Lung (tissue), 12 donors: ENCODE results near the gene GALNS. TPM values are rescaled to one million over a fixed set of nuclear protein-coding genes. Genes with fewer than 3 reads are reported as not detected.

Experiments
- ATAC-seq: fragments of 200-7000 bp; cut with Tn5 transposase; one replicate; pipeline ENCODE4 v1.9.1; 2020; ENCODE audit warnings: moderate number of reproducible peaks; ENCODE audit not compliant: insufficient read depth, low FRiP score
- DNase-seq, 3 donors: peaks; one replicate each; pipeline ENCODE4 v3.0.0-alpha.2; 2013 to 2017
- H3K27ac ChIP-seq, 2 donors: one replicate each; pipeline ENCODE4 v1.5.1; 2013; ENCODE audit warnings: mild to moderate bottlenecking in 2 of 2, moderate library complexity in 2 of 2, control low read depth in 1 of 2, inconsistent platforms in 1 of 2, low read depth in 1 of 2, low read length in 1 of 2
- H3K27me3 ChIP-seq, 3 donors: one replicate each; pipeline ENCODE4 v1.5.1; 2013; ENCODE audit warnings: low read length in 2 of 3; ENCODE audit not compliant: control insufficient read depth in 3 of 3, insufficient read depth in 3 of 3
- H3K36me3 ChIP-seq, 4 donors: one replicate each; pipeline ENCODE4 v1.5.1; 2013; ENCODE audit warnings: low read length in 4 of 4, mild to moderate bottlenecking in 1 of 4, moderate library complexity in 1 of 4; ENCODE audit not compliant: control insufficient read depth in 4 of 4, insufficient read depth in 4 of 4
- H3K4me1 ChIP-seq, 5 donors: one replicate each; pipeline ENCODE4 v1.5.1; 2013; ENCODE audit warnings: low read length in 5 of 5, mild to moderate bottlenecking in 2 of 5, moderate library complexity in 1 of 5; ENCODE audit not compliant: control insufficient read depth in 5 of 5, insufficient read depth in 5 of 5
- H3K4me3 ChIP-seq: one replicate; pipeline ENCODE4 v1.5.1; 2013; ENCODE audit warnings: mild to moderate bottlenecking, control low read depth, moderate library complexity
- H3K9ac ChIP-seq, 2 donors: one replicate each; pipeline ENCODE4 v1.5.1; 2013; ENCODE audit warnings: low read length in 2 of 2, control low read depth in 1 of 2; ENCODE audit not compliant: insufficient read depth in 1 of 2
- H3K9me3 ChIP-seq, 4 donors: one replicate each; pipeline ENCODE4 v1.5.1; 2013; ENCODE audit warnings: low read length in 3 of 4, mild to moderate bottlenecking in 1 of 4, moderate library complexity in 1 of 4; ENCODE audit not compliant: control insufficient read depth in 4 of 4, insufficient read depth in 3 of 4
- CTCF ChIP-seq: IDR thresholded peaks from 2 replicates; pipeline ENCODE4 v1.5.1; 2012; ENCODE audit warnings: mild to moderate bottlenecking; ENCODE audit errors: control extremely low read depth, extremely low read depth
- WGBS, 2 donors: extraction: QIAGEN DNeasy Blood & Tissue Kit; methylation state at CpG; one replicate each; pipeline ENCODE4 v1.1.7; 2013; 5-methylcytosine and 5-hydroxymethylcytosine counted together
- polyA plus RNA-seq, 2 donors: library from polyadenylated mRNA; stranded (reverse); fragments of 200-250 nt; gene quantifications; one replicate each; pipeline ENCODE4 v1.2.1, GENCODE V29; 2013
- total RNA-seq, 2 donors: library from RNA; depleted of rRNA in 1 of 2; stranded (reverse); fragments of >200 nt in 1 of 2; gene quantifications; one replicate each; pipeline ENCODE4 v1.2.1, GENCODE V29; 2014 to 2021
- donor health status: control.
- donor health status: control.
- donor health status: Bipolar disorder and iron deficiency.
- donor health status: healthy.
- donor health status: DM: yes; HTN: yes; CAD: no.

GALNS gene
- total and polyA plus RNA-seq, 4 donors, result 21.4 to 61.9 (median 30.3) TPM

- DNase-seq (peak in 2 of 3 donors; percentile 43 to 60), ATAC-seq (peak; percentile 14)
- no peaks in the 10 kb centered on the region for H3K9me3 ChIP-seq
- WGBS, 2 donors, result 9 to 20% methylated on average over 27 of the region's 27 CpGs
- no peaks in the 10 kb centered on the region for H3K27me3 ChIP-seq
- peaks cover 0 to 33% (median 21%) of the 10 kb centered on the region in 5 donors for H3K4me1 ChIP-seq
- H3K36me3 ChIP-seq, result peaks cover 0 to 4% (median 0%) of the 10 kb centered on the region in 4 donors
- H3K27ac ChIP-seq, result peak overlapping the region; percentile 56 to 96
- H3K4me3 ChIP-seq, result peak overlapping the region; percentile 81
- TF ChIP-seq CTCF, result no peak
- peak overlapping the region in 1 of 2 donors; percentile 12 for H3K9ac ChIP-seq
Observed at GRCh38 chr16:88783391-88784073, 73.2 kb downstream of the GALNS start.

- Histone ChIP-seq H3K27me3 (no peaks in the 10 kb centered on the region), H3K27ac (peak overlapping the region in 1 of 2 donors; percentile 96), H3K9ac (peak overlapping the region in 1 of 2 donors; percentile 12), H3K36me3 (peaks cover 0 to 7% (median 0%) of the 10 kb centered on the region in 4 donors), H3K9me3 (no peaks in the 10 kb centered on the region), H3K4me3 (no peak overlapping the region), H3K4me1 (peaks cover 0 to 37% (median 22%) of the 10 kb centered on the region in 5 donors)
- TF ChIP-seq CTCF, result no peak
- DNase-seq, result no peak
- 48 to 52% methylated on average over 16 of the region's 16 CpGs for WGBS, 2 donors
- ATAC-seq, result no peak
Observed at GRCh38 chr16:88782454-88783390, 74.0 kb downstream of the GALNS start.

GRCh38 chr16:88781140-88782077, 75.3 kb downstream of the GALNS start:
- H3K4me1 ChIP-seq, result peaks cover 0 to 50% (median 25%) of the 10 kb centered on the region in 5 donors
- H3K36me3 ChIP-seq, result peaks cover 0 to 11% (median 0%) of the 10 kb centered on the region in 4 donors
- H3K9me3 ChIP-seq, result no peaks in the 10 kb centered on the region
- no peak for ATAC-seq
- no peak for DNase-seq
- no peak overlapping the region for H3K4me3 ChIP-seq
- H3K27ac ChIP-seq, result peak overlapping the region in 1 of 2 donors; percentile 96
- H3K9ac ChIP-seq, result no peak overlapping the region
- no peak for TF ChIP-seq CTCF
- 22 to 46% methylated on average over 28 of the region's 28 CpGs for WGBS, 2 donors
- no peaks in the 10 kb centered on the region for H3K27me3 ChIP-seq
